ENCODE measurements around the gene BBOX1. TPM values are rescaled to one million over a fixed set of nuclear protein-coding genes. Genes with fewer than 3 reads are reported as not detected.

Gene BBOX1
- total and polyA plus RNA-seq, 2 of the 8 experiments (the other 6 are each of a cell fraction or from before 2014, with no cell fraction given), result not detected

DNA sequence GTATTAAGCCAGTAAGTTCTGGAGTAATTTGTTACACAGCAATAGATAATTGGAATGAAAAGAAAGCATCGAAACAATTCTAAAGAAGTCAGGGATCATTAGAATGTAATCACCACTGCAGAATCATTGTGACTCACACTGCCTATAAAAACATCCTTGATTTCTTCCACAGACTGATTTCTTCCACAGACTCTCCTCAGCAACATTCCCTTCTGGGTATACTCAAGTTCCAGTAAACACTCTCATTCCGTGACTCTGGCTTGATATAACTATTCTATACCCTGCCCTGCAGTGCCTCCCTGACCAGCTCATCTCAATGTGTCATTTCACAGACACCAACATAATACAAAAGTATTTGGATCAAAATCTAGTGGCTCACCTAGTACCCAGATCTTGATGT lies 120.5 kb downstream of the BBOX1 start (continued):
- TF ChIP-seq TAF7 (optimal IDR thresholded peaks at IDR 0.05; ENCODE audit: borderline replicate concordance, low read depth, low read length), result no peak

Data from H1 (cell line).